DND-41 (cell line): ENCODE measurements around the gene PPM1N.

Source experiments
- CTCF ChIP-seq: IDR thresholded peaks from 2 replicates; pipeline ENCODE4 v1.5.1; 2012; ENCODE audit warnings: borderline replicate concordance, low read length, moderate library complexity, mild to moderate bottlenecking; ENCODE audit not compliant: poor library complexity, severe bottlenecking; ENCODE audit errors: extremely low read depth
- EZH2 ChIP-seq: IDR thresholded peaks from 3 replicates; pipeline ENCODE4 v1.6.1; 2012; ENCODE audit warnings: borderline replicate concordance, low read depth, mild to moderate bottlenecking, moderate library complexity, low read length, inconsistent platforms; ENCODE audit not compliant: severe bottlenecking

- TF ChIP-seq CTCF (no peak), EZH2 (no peak)
These were observed 36.1 kb upstream of the PPM1N start for GRCh38 chr19:45462174-45462573.
